ENCODE data around the gene AJM1.
"Not testable (repeated sequence)": the region's sequence is repeated elsewhere in the genome, so short reads cannot be mapped to it uniquely, and the experiment has no call there.

The AJM1 gene

DNA sequence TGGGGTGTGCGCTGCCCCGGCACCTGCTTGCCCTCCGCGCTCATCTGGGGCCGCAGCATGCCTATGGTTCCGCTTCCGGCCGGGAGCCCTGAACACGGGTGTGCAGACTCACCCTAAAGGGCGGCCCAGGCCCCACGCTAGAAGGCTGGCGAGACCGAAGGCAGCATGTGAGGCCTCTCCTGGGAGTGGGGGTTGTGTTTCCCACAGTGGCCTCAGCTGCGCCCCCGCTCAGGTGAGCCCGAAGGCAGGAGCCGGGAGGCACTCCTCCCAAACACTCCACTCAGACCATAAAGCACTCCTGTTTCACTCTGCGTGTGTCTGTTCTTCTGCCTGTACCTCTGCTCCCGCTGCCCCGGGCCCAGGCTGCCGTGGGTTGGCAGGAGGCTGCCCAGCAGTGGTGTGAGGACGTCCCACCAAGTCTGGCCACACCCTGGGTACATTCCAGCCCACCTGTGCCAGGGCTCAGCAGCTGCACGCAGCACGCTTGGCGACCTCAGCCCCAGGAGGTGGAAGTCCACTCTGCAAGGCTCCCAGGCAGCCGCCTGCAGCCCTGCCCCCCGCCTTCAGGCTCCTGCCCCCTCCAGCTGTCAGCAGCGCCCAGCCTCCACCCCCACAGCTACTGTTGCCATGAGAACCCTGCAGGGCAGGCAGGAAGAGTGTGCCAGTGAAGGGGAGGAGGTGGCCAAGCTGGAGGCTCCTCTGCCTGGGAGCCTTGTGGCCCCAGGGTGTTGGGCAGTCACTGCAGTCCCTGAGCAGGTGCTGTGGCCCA is 1.2 kb upstream of the AJM1 start:
- no peak for DNase-seq (ENCODE audit: insufficient read length, low spot score)
- TF ChIP-seq, protein P1, sequence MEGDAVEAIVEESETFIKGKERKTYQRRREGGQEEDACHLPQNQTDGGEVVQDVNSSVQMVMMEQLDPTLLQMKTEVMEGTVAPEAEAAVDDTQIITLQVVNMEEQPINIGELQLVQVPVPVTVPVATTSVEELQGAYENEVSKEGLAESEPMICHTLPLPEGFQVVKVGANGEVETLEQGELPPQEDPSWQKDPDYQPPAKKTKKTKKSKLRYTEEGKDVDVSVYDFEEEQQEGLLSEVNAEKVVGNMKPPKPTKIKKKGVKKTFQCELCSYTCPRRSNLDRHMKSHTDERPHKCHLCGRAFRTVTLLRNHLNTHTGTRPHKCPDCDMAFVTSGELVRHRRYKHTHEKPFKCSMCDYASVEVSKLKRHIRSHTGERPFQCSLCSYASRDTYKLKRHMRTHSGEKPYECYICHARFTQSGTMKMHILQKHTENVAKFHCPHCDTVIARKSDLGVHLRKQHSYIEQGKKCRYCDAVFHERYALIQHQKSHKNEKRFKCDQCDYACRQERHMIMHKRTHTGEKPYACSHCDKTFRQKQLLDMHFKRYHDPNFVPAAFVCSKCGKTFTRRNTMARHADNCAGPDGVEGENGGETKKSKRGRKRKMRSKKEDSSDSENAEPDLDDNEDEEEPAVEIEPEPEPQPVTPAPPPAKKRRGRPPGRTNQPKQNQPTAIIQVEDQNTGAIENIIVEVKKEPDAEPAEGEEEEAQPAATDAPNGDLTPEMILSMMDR (IDR thresholded peaks at IDR 0.05; ENCODE audit: insufficient read depth, missing control alignments) = no peak
- FAIRE-seq = no peak

DNA sequence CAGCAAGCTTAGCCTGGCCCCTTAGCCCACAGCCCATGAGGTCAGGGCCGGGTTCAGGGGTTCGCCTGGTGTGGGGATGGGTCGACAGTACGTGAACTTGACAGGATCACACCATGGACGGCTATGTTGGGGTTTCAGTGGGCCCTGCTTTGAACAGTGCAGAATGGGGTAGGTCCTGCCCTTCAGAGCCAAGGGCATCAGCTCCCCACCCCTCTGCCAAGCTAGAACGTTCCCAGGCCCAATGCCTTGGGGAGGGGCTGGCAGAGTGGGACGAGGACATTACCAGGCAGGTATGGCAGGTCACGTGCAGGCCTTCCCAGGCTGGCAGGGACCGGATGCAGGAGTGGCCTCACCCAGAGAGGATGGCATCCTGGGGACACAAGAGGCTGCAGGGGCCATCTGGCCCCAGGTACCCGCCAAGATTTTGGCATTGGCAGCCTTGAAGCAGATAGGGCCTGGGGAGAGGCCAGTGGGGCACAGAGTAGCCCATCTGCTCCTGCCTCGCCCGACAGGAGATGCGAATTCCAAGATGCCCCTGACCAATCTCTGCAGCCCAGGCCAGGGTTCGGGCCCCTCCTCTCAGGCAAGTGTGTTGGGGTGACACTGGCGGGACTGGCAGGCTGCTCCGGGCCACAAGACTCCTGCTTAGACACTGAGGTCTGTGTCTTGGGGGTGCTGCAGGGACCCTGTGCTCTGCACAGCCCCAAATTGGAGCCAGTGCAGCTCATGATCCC is 465 bp upstream of the AJM1 start:
- not testable (repeated sequence) for DNase-seq (ENCODE audit: insufficient read length, low spot score); FAIRE-seq

DNA sequence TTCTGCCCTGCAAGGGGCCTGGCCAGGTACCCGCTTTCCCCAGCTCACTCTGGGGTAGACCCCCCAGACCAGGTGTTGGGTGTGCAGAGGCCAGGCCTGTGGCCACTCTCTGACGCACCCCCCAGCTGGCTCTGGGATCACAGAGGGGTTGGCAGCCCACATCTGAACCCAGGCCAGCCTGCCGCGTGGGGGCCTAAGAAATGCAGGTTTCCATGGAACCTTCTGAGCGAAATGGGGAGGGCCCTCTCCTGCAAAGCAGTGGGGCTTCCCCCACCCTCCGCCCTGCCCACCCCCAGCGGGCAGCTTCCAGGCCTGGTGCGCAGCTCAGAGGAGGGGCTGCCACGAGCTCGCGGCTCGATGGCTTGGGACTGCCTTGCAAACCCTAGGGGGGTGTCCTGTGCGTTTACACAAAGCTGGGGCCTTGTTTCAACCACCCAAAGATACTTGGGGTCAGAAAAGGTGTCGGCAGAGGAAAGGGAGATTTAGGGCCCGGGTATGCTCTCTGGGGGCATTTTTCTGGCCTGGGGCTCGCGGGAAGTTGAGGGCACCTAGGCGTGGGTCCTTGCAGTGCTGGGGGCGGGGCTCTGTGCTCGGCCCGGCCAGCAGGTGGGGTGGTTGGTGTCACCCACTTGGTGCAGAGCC is 1.0 kb downstream of the AJM1 start:
- FAIRE-seq; DNase-seq (ENCODE audit: insufficient read length, low spot score): not testable (repeated sequence)

DNA sequence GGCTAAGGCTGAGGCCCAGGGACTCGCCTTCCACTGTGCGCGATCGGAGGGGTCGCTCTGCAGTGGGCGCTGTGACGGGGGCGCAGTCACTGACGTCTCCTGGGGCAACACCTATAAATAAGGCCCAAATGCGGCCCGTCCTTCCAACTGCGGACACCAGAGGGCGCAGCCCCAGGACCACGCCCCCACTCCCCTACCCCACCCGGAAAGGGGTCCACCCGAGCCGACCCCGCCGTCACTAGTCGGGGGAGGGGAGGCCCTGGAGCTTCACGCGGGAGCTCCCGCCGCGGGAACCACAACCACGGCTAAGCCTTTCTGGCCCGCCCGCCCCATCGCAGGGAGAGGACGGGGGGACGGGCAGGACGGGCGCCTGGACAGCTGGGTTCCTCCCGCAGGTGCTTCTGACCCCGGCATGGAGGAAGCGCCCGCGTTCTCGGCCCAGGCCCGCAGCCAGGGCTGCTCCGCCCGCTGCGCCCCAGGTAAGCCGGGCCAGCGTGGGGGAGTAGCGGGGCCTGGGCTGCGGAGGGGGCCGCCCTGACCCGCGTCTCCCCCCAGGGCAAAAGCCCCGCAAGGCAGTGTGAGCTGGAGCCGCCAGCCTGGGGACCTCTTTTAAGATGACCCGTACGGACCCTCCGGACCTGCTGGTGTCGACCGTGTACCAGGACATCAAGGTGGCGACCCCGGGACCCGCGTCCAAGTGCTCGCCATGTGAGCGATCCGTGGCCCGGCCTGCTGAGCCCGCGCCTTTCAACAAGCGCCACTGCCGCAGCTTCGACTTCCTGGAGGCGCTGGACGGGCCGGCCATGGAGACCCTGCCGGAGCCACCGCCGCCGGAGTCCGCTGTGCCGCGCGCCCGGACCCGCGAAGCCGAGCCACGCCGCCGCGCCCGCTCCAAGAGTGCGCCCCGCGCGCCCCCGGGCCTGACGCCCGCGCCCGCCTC is 1.8 kb downstream of the AJM1 start:
- TF ChIP-seq, protein P1 (IDR thresholded peaks at IDR 0.05; ENCODE audit: insufficient read depth, missing control alignments) = peak; percentile 30
- not testable (repeated sequence) for DNase-seq (ENCODE audit: insufficient read length, low spot score); FAIRE-seq

DNA sequence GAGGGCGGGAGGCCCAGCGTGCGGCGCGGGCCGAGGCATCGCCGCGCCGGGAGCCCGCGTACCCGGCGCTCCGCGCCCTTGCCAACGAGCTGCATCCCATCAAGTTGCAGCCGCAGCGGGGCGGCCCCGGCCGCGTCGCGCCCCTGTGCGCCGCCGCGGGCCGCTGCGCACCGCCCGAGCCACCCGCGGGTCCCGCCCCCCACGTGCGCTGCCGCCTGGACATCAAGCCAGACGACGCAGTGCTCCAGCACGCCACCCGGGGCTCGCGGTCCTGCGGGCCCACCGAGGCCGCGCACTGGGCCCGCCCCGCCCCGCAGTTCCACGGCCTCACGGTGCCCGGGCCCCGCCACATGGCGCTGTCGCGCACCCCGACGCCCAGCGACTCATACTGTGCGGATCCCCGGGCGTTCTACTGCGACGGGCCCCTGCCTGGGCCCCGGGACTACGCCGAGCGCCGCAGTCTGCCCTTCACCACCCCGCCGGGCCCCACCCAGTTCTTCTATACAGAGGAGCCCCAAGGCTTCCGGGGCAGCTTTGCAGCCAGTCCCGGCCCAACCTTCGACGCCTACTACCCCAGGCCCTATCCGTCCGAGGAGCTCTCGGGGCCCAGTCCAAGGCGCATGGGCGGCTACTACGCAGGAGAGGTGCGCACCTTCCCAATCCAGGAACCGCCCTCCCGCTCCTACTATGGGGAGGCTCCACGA is 2.6 kb downstream of the AJM1 start:
- TF ChIP-seq, protein P1 (IDR thresholded peaks at IDR 0.05; ENCODE audit: insufficient read depth, missing control alignments) = no peak
- DNase-seq (ENCODE audit: insufficient read length, low spot score) (no peak), FAIRE-seq (no peak)

DNA sequence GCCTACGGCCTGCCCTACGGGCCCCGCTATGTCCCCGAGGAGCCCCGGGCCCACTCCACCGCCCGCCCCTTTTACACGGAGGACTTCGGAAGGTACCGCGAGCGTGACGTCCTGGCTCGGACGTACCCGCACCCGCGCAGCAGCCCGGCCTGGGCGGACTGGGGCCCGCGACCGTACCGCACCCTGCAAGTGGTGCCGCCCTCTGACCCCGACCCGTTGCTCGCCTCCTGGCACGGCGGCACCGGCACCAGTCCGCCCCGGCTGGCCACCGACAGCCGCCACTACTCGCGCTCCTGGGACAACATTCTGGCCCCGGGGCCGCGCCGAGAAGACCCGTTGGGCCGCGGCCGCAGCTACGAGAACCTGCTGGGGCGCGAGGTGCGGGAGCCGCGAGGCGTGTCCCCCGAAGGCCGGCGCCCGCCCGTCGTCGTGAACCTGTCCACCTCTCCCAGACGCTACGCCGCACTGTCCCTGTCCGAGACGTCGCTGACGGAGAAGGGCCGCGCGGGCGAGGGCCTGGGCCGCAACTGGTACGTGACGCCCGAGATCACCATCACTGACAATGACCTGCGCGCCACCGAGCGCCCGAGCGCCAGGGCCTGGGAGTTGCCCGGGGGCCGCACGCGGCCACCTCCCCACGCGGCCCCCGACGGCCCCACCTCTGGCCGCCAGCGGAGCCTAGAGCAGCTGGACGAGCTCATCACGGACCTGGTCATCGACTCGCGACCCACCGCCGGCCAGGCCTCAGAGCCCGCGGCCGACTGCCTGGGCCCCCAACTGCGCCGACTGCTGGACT is 3.4 kb downstream of the AJM1 start:
- FAIRE-seq (no peak), DNase-seq (ENCODE audit: insufficient read length, low spot score) (no peak)
- TF ChIP-seq, protein P1 (IDR thresholded peaks at IDR 0.05; ENCODE audit: insufficient read depth, missing control alignments) = no peak

Measured in D721Med (cell line).